Activated CD8-positive, alpha-beta memory T cell treated with anti-CD3 and anti-CD28 coated beads, Interleukin-2, amount 50 U/mL, for 1 hour (primary cell): ENCODE data around the gene SGCD.

ENCODE experiments used
- DNase-seq: peaks from one replicate; pipeline ENCODE4 v3.0.0-alpha.2; 2020; ENCODE audit errors: extremely low read depth

SGCD gene

DNA sequence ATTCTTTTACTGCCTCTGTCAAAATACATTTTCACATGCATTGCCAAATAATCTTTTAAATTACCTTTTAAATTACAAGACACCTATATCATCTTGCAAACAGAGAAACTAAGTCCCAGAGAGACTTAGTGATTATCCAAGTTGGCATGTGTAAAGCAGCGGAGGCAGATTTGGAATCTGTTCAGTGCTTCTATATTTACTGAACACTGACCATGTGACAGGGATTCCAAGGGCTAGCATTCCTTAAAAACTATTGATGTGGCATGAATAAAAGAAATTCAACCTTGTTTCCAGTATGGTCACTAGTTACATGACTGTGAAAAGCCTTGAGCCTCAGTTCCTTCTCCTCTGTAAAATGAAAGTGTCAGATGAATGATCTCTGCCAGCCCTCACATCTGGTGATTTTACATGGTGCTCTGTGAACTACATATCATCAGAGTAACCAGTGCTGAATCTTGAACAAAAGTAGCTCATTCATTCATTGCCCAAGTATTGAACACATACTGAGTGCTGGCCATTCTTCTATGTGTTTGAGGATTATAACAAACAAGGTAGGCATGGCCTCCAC is 451.3 kb downstream of the SGCD start:
- DNase-seq: no peak

GRCh38 chr5:156778752-156779151 is 451.8 kb downstream of the SGCD start:
- DNase-seq: no peak

DNA sequence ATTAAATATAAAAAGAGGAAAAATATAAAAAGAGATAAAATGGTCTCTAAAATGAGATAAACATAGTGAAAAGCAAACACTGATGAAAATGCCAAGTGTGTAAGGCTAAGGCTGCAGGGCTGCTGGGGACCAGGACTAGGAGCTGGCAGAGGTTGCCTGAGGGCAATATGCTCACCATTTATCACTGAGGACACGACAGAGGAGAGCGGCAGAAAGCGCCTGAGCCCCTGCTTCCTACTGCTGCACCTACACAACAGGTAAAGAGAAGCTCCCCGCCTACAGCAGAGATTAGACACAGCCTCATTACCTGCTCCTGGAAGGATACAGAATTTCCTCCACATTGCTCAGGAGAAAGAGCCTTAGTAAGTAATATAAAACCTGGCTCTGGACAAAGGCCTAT is 452.5 kb downstream of the SGCD start:
- no peak for DNase-seq

GRCh38 chr5:156783092-156783491 is 456.1 kb downstream of the SGCD start:
- no peak for DNase-seq

- no peak for DNase-seq
Observed at GRCh38 chr5:156794687-156795086, 467.7 kb downstream of the SGCD start.

DNA sequence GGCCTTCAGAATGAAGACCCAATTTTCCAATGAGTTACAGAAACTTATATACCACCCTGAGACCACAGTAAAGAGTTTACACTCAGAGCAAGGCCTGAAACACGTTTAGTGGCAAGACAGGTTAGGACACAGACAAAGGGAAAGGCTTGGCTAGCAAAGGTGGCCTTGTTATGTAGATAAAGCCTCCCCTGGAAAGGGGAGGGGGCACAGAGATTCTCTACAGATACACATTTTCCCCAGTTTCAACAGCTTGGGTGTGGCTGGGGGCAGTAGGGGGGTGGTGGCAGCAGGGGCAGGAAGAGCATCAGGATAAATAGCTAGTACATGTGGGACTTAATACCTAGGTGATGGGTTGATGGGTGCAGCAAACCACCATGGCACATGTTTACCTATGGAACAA is 471.2 kb downstream of the SGCD start:
- no peak for DNase-seq

DNA sequence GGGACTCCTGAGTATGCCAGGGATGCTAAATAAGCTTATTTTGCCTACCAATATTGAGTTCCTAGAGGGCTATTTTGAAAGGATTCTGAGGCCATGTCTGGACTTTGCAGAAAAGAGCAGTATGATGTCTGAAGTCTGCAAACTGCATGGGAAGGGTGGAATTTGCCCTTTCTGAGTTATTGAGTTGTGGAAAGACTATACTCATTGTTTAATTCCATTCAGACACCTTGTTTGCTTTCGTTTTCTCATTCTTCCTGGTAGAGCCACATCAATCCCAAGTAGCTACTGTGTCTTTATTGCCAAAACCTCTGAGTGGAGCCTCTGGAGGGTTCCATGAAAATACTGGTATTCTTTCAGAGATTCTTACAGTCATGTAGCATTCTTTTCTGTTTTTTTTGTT is 472.2 kb downstream of the SGCD start:
- DNase-seq: no peak

DNA sequence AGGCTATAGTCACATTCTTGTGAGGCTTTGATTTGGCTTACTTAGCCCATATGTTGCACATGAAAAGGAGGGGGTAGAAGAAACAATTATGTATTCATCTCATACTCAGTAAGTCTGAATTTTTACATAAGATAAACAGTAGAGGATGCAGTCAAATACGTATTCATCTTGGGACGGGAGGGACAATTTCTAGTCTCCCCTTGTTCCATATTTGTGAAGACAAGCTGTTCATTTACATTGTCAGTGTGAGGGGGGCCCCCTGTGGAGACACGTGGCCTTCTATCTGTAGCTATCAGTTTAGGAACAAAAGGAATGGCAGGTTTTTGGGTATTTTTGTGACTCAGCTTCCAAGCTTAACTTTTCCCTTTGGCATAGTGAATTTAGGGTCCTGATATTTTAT is 474.0 kb downstream of the SGCD start:
- no peak for DNase-seq

- no peak for DNase-seq
Observed at GRCh38 chr5:156802501-156802900, 475.5 kb downstream of the SGCD start.

DNA sequence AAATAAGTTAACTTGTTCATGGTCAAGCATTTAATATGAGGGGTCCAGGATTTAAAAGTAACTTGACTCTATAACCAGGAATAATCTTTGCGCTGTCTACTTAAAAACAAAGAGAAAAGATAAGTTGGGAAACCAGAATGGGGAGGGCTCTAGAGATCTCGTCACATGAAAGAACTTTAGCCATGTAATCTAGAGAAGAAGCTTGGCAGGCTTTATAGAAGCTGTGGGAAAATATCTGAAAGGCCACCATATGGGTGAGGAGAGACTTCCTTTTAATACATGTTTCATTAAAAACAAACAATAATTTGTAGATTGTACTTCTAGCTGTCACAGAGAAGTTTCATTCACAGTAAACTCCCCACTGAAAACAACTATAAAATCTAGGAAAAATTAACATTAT is 476.4 kb downstream of the SGCD start:
- no peak for DNase-seq

GRCh38 chr5:156812959-156813358 is 486.0 kb downstream of the SGCD start:
- DNase-seq: no peak

GRCh38 chr5:156815988-156816599 is 489.1 kb downstream of the SGCD start:
- DNase-seq: no peak
